Astrocyte (in vitro differentiated cells and primary cell): Measurements from ENCODE around the gene CCDC60. TPM values are rescaled to one million over a fixed set of nuclear protein-coding genes. Genes with fewer than 3 reads are reported as not detected.

Source experiments
- DNase-seq: peaks from one replicate; pipeline ENCODE4 v3.0.0-alpha.2; 2010; ENCODE audit warnings: low read depth
- FAIRE-seq: peaks from 2 replicates; lab custom pipeline; 2011; peaks lifted over from hg19 to GRCh38; lab: Jason Lieb, UNC
- H2AFZ ChIP-seq: 2 replicates; pipeline ENCODE4 v1.6.0; 2012; ENCODE audit warnings: low read depth, low read length, inconsistent platforms
- H3K27ac ChIP-seq: 2 replicates; pipeline ENCODE4 v1.5.1; 2011; ENCODE audit warnings: low read depth, low read length, inconsistent platforms
- H3K27me3 ChIP-seq: 2 replicates; pipeline ENCODE4 v1.6.0; 2011; ENCODE audit warnings: low read length, inconsistent platforms; ENCODE audit not compliant: insufficient read depth
- H3K36me3 ChIP-seq: 2 replicates; pipeline ENCODE4 v1.5.1; 2011; ENCODE audit warnings: low read length, inconsistent platforms; ENCODE audit not compliant: insufficient read depth
- H3K4me1 ChIP-seq: 2 replicates; pipeline ENCODE4 v1.5.1; 2011; ENCODE audit warnings: low read length, inconsistent platforms; ENCODE audit not compliant: insufficient read depth
- H3K4me2 ChIP-seq: 2 replicates; pipeline ENCODE4 v1.6.0; 2012; ENCODE audit warnings: low read length, inconsistent platforms
- H3K4me3 ChIP-seq: 2 replicates; pipeline ENCODE4 v1.5.1; 2011; ENCODE audit warnings: low read depth, mild to moderate bottlenecking, low read length, inconsistent platforms; ENCODE audit not compliant: insufficient read depth
- H3K79me2 ChIP-seq: 2 replicates; pipeline ENCODE4 v1.6.0; 2012; ENCODE audit warnings: mild to moderate bottlenecking, low read length, inconsistent platforms; ENCODE audit not compliant: insufficient read depth
- H3K9ac ChIP-seq: 2 replicates; pipeline ENCODE4 v1.6.0; 2012; ENCODE audit warnings: mild to moderate bottlenecking, low read length, inconsistent platforms
- H3K9me3 ChIP-seq: 2 replicates; pipeline ENCODE4 v1.5.1; 2012; ENCODE audit warnings: low read depth, mild to moderate bottlenecking, low read length, inconsistent platforms; ENCODE audit not compliant: insufficient read depth
- H4K20me1 ChIP-seq: 2 replicates; pipeline ENCODE4 v1.6.0; 2012; ENCODE audit warnings: low read length, inconsistent platforms; ENCODE audit not compliant: insufficient read depth
- H3K27ac Mint-ChIP-seq: one replicate; pipeline ENCODE4 v1.8.0; 2021; ENCODE audit warnings: mild to moderate bottlenecking, mixed read lengths; ENCODE audit not compliant: unreplicated experiment
- H3K27me3 Mint-ChIP-seq: one replicate; pipeline ENCODE4 v1.8.0; 2021; ENCODE audit warnings: low read depth, mixed read lengths; ENCODE audit not compliant: unreplicated experiment
- H3K36me3 Mint-ChIP-seq: one replicate; pipeline ENCODE4 v1.8.0; 2021; ENCODE audit warnings: low read depth, mixed read lengths; ENCODE audit not compliant: unreplicated experiment
- H3K4me1 Mint-ChIP-seq: one replicate; pipeline ENCODE4 v1.8.0; 2021; ENCODE audit warnings: low read depth, mixed read lengths; ENCODE audit not compliant: unreplicated experiment
- H3K4me3 Mint-ChIP-seq: one replicate; pipeline ENCODE4 v1.8.0; 2021; ENCODE audit warnings: mild to moderate bottlenecking, moderate library complexity, mixed read lengths; ENCODE audit not compliant: unreplicated experiment
- H3K9me3 Mint-ChIP-seq: one replicate; pipeline ENCODE4 v1.8.0; 2021; ENCODE audit warnings: mild to moderate bottlenecking, mixed read lengths; ENCODE audit not compliant: unreplicated experiment
- CTCF ChIP-seq: IDR thresholded peaks from 2 replicates; pipeline ENCODE4 v1.5.1; 2011; ENCODE audit warnings: low read depth, mild to moderate bottlenecking, inconsistent platforms, low read length, moderate library complexity; ENCODE audit not compliant: insufficient read depth
- EZH2 ChIP-seq: IDR thresholded peaks from 2 replicates; pipeline ENCODE4 v1.6.1; 2012; ENCODE audit warnings: mild to moderate bottlenecking, low read length, inconsistent platforms; ENCODE audit not compliant: insufficient read depth
- total RNA-seq: library from RNA; stranded (reverse); gene quantifications from 2 replicates; pipeline ENCODE4 v1.2.1, GENCODE V29; 2021

Gene CCDC60
- total RNA-seq, 1 donor from 2014 or later: 1.7 TPM

GRCh38 chr12:119578112-119578511 lies 243.6 kb downstream of the CCDC60 start:
- DNase-seq (peak; percentile 43), FAIRE-seq (no peak)
- peaks cover 3% of the 10 kb centered on the region for H3K9me3 ChIP-seq
- H3K4me3 Mint-ChIP-seq: no peak overlapping the region
- no peaks in the 10 kb centered on the region for H4K20me1 ChIP-seq
- no peak overlapping the region for H3K4me2 ChIP-seq
- H3K4me1 ChIP-seq: no peaks in the 10 kb centered on the region
- H3K27me3 Mint-ChIP-seq: peaks cover 17% of the 10 kb centered on the region
- H3K36me3 ChIP-seq: no peaks in the 10 kb centered on the region
- no peak overlapping the region for H2AFZ ChIP-seq
- H3K4me1 Mint-ChIP-seq: peaks cover 5% of the 10 kb centered on the region
- H3K27ac Mint-ChIP-seq: no peak overlapping the region
- no peaks in the 10 kb centered on the region for H3K9me3 Mint-ChIP-seq
- H3K79me2 ChIP-seq: no peaks in the 10 kb centered on the region
- H3K9ac ChIP-seq: no peak overlapping the region
- TF ChIP-seq CTCF (no peak), EZH2 (no peak)
- H3K27me3 ChIP-seq: no peaks in the 10 kb centered on the region
- H3K27ac ChIP-seq: no peak overlapping the region
- H3K4me3 ChIP-seq: no peak overlapping the region
- H3K36me3 Mint-ChIP-seq: no peaks in the 10 kb centered on the region

- peak; percentile 32 for DNase-seq
- H3K27ac Mint-ChIP-seq: no peak overlapping the region
- peaks cover 4% of the 10 kb centered on the region for H3K27me3 ChIP-seq
- no peaks in the 10 kb centered on the region for H3K9me3 Mint-ChIP-seq
- no peak overlapping the region for H3K27ac ChIP-seq
- no peaks in the 10 kb centered on the region for H4K20me1 ChIP-seq
- H3K36me3 Mint-ChIP-seq: peaks cover 2% of the 10 kb centered on the region
- H3K4me1 Mint-ChIP-seq: peaks cover 4% of the 10 kb centered on the region
- no peak overlapping the region for H3K4me3 ChIP-seq
- FAIRE-seq: no peak
- H3K79me2 ChIP-seq: no peaks in the 10 kb centered on the region
- no peaks in the 10 kb centered on the region for H3K36me3 ChIP-seq
- H3K9me3 ChIP-seq: no peaks in the 10 kb centered on the region
- no peak overlapping the region for H3K4me2 ChIP-seq
- H3K27me3 Mint-ChIP-seq: peaks cover 47% of the 10 kb centered on the region
- H3K4me1 ChIP-seq: no peaks in the 10 kb centered on the region
- no peak for TF ChIP-seq CTCF
- no peak for TF ChIP-seq EZH2
- H3K4me3 Mint-ChIP-seq: no peak overlapping the region
- no peak overlapping the region for H3K9ac ChIP-seq
- H2AFZ ChIP-seq: no peak overlapping the region
These were observed 254.6 kb downstream of the CCDC60 start for GRCh38 chr12:119589097-119589496.

- Histone ChIP-seq H3K36me3 (no peaks in the 10 kb centered on the region), H2AFZ (no peak overlapping the region), H3K4me1 (no peaks in the 10 kb centered on the region), H3K9ac (no peak overlapping the region), H3K79me2 (no peaks in the 10 kb centered on the region), H4K20me1 (no peaks in the 10 kb centered on the region), H3K27ac (no peak overlapping the region), H3K4me2 (no peak overlapping the region), H3K4me3 (no peak overlapping the region), H3K9me3 (no peaks in the 10 kb centered on the region), H3K27me3 (peaks cover 4% of the 10 kb centered on the region)
- Mint-ChIP-seq H3K36me3 (peaks cover 2% of the 10 kb centered on the region), H3K9me3 (no peaks in the 10 kb centered on the region), H3K4me3 (no peak overlapping the region), H3K4me1 (peaks cover 9% of the 10 kb centered on the region), H3K27ac (no peak overlapping the region), H3K27me3 (peaks cover 49% of the 10 kb centered on the region)
- DNase-seq (no peak), FAIRE-seq (no peak)
- TF ChIP-seq EZH2 (no peak), CTCF (no peak)
These were observed 255.1 kb downstream of the CCDC60 start for GRCh38 chr12:119589634-119590033.
